NCI-H345 treated with DMSO at 0.1 percent for 48 hours (cell line): ENCODE measurements around the gene GAS6.
"Not testable (repeated sequence)": the region's sequence is repeated elsewhere in the genome, so short reads cannot be mapped to it uniquely, and the experiment has no call there.

Experiments used
- DNase-seq: peaks from one replicate; lab custom pipeline; 2025; ENCODE audit not compliant: unreplicated experiment; lab: John Stamatoyannopoulos, UW

Gene GAS6

GRCh38 chr13:113874177-113874576 lies 10.3 kb upstream of the GAS6 start:
- no peak for DNase-seq

GRCh38 chr13:113869263-113869662 lies 5.4 kb upstream of the GAS6 start:
- no peak for DNase-seq

GRCh38 chr13:113867913-113868312 lies 4.0 kb upstream of the GAS6 start:
- DNase-seq: not testable (repeated sequence)

- no peak for DNase-seq
Observed at GRCh38 chr13:113865427-113865826, 1.6 kb upstream of the GAS6 start.

GRCh38 chr13:113864273-113864890 lies 506 bp upstream of the GAS6 start:
- no peak for DNase-seq

GRCh38 chr13:113862931-113863523 lies 849 bp downstream of the GAS6 start:
- no peak for DNase-seq

GRCh38 chr13:113862191-113862930 lies 1.5 kb downstream of the GAS6 start:
- DNase-seq: no peak

GRCh38 chr13:113861433-113862030 lies 2.3 kb downstream of the GAS6 start:
- DNase-seq: no peak

GRCh38 chr13:113860665-113861432 lies 3.0 kb downstream of the GAS6 start:
- DNase-seq: no peak

GRCh38 chr13:113860051-113860664 lies 3.7 kb downstream of the GAS6 start:
- DNase-seq: no peak

GRCh38 chr13:113859311-113860050 lies 4.4 kb downstream of the GAS6 start:
- no peak for DNase-seq

GRCh38 chr13:113857531-113858195 lies 6.2 kb downstream of the GAS6 start:
- DNase-seq: no peak

GRCh38 chr13:113856716-113857065 lies 7.2 kb downstream of the GAS6 start:
- no peak for DNase-seq

GRCh38 chr13:113855931-113856715 lies 7.8 kb downstream of the GAS6 start:
- no peak for DNase-seq

GRCh38 chr13:113855012-113855921 lies 8.6 kb downstream of the GAS6 start:
- DNase-seq: no peak

GRCh38 chr13:113854238-113855011 lies 9.5 kb downstream of the GAS6 start:
- DNase-seq: no peak
